Stimulated activated CD8-positive, alpha-beta memory T cell treated with anti-CD3 and anti-CD28 coated beads, Interleukin-4, amount 100 ng/mL, for 4 hours (primary cell): ENCODE measurements around the gene APCDD1L.

ENCODE experiments used
- DNase-seq, 2 donors: peaks; one replicate each; pipeline ENCODE4 v3.0.0-alpha.2; 2020; ENCODE audit warnings: low read depth in 2 of 2, low spot score in 1 of 2

Gene APCDD1L

DNA sequence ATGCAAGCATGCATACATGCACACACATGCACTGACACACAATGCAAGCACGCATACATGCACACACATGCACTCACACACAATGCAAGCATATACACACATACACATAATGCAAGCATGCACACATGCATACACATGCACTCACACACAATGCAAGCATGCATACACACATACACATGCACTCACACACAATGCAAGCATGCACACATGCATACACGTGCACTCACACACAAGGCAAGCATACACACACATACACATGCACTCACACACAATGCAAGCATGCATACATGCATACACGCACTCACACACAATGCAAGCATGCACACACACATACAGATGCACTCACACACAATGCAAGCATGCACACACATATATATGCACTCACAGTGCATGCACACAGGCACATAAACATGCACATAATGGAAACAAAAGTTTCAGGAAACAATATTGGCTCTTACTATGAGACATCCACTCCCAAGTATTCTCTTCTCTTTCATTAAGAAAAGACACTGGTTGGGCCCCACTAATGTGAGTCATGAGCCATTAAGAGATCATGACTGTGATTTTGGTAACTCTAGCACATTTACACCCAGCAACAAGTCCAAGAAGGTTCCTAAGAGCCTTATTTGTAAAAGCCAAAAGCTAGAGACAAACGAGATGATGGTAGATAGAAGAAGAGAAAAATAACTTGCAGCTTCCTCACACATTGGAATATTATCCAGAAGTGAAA, 22.2 kb downstream of the APCDD1L start:
- no peak for DNase-seq

DNA sequence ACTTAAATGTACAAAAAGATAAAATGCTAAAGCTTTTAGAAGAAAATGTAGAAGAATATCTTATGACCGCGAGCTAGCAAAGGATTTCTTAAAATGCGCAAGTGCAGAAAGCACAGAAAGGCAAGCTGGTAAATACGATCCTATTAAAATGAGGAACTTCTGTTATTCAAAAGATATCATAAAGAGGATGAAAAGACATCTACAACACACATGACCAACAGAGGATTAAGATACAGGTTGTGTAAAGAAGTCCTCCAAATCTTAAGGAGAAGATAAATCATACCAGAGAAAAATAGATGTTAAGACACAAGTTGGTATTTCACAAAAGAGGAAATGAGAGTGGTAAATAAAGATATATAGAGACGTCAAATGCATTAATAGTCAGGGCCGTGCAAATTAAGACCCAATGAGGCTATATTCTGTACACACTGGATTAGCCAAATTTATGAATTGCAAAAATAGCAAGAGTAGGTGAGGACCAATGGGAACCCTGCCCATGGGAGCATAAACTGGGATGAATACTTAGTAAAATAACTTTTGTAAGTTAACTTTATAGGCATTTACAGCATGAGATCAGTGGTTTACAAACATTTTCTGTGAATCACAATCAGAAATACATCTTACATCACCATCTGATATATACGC, 23.0 kb downstream of the APCDD1L start:
- no peak for DNase-seq

DNA sequence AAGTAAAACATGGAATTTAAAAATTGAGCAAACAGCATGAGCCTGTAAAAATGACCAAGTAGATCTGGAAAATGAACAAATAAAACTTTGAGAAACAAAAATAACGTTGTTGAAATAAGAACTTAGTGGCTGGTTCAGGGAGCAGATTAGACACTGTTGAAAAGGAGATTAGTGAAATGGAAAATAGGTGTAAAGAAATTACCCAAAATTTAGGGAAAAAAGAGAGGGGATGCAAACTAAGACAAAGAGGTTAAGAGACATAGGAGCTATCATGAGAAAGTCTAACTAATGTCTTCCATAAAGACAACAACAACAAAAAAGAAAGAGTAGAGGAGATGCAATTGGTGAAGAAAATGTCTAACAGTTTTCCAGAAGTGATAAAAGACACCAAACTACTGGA, 29.0 kb downstream of the APCDD1L start:
- no peak for DNase-seq

DNA sequence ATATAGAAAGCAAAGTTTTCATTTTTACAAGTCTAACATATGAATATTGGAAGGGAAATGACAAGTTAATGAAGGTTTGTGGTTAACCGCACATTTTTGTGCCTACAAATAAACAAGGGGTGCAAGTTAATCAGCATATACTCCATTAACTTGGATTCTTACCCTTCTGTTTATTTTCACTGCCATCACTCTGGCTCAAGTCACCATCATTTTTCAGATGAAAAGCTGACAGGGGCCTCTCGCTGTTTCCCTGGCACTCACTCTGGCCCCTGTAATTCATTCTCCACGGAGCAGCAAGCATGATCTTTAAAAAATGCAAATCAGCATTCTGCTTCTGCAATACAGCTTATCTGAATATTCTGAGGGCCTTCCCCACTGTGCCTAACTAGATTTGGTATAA, 29.8 kb downstream of the APCDD1L start:
- DNase-seq, result no peak

DNA sequence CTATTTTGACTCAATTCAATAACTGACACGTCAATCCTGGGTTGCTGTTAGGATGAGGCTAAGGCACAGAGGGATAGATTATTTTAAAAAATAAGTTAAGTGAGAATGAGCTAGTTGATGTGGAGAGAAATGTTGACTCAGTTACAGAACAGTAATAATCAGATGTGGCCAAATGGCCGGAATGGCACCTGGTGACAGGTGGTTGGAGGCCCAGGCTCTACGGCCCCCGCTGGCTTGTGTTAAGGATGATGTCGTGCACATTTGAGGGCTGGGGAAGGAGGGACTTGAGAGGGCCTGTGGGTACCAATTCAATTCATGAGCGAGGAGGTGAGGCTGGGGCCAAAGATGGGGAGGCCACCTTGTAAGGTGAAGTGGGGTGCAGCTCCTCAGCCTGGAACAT, 31.7 kb downstream of the APCDD1L start:
- DNase-seq, result no peak

DNA sequence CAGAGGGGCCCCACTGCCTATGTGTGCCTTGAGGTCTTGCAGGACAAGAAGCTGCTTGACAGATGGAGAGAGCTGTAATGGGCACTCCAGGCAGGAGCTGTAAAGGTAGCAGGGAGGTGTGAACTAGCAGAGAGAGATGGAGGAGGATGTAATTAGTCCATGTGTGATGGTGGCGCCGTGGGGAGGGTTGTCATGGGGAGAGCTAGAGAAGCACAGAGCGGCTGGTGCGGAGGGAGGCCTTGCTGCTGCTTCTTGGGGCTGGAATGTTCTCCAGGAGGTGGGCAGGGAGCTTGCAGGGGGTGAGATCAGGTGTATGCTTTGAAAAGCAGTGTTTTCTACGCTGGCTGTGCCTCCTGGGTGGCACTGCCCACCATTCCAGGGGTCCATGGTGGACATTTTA, 32.1 kb downstream of the APCDD1L start:
- DNase-seq, result no peak

DNA sequence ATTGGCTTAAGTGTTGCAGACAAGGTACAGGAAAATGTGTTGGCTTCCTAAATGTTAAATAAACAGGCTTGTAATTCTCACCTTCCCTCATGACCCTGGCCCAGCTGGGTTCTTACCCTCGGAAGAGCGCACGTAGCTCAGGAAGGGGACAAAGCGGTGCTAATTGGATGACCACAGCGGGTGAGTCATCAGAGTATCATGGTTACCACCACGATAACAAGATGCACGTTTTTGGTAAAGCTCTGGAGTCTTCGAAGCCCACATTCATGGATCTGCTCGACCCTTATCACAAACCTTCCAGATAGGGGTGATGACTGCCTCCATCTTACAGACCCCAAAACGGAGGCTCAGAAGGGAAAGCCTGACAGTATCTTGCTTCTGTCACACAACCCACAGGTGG, 32.8 kb downstream of the APCDD1L start:
- no peak for DNase-seq

DNA sequence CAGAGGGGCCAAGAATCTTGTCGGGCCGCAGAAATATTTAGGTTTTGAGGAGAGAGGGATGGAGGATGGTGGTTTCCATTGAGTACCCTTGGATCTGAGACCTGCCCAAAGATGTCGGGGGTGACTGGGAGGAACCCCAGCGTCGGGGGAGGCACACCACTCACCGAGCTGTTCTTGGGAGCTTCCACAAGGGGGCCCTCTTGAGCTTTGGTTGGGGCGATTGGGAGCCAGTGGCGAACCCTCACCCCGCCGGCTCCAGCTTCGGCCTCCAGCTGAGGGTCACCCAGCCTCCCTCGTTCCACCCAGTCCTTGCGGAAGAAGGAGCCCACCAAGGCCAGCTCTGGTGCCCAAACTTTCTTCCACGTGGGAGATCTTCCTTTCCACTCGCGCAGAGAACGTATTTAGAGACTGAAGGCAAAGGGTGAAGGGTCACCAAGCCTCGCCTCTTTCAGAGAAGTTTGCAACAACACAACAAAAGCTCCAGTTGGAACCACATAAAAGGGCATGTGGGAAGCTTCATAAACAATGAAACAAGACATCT, 33.6 kb downstream of the APCDD1L start:
- no peak for DNase-seq

DNA sequence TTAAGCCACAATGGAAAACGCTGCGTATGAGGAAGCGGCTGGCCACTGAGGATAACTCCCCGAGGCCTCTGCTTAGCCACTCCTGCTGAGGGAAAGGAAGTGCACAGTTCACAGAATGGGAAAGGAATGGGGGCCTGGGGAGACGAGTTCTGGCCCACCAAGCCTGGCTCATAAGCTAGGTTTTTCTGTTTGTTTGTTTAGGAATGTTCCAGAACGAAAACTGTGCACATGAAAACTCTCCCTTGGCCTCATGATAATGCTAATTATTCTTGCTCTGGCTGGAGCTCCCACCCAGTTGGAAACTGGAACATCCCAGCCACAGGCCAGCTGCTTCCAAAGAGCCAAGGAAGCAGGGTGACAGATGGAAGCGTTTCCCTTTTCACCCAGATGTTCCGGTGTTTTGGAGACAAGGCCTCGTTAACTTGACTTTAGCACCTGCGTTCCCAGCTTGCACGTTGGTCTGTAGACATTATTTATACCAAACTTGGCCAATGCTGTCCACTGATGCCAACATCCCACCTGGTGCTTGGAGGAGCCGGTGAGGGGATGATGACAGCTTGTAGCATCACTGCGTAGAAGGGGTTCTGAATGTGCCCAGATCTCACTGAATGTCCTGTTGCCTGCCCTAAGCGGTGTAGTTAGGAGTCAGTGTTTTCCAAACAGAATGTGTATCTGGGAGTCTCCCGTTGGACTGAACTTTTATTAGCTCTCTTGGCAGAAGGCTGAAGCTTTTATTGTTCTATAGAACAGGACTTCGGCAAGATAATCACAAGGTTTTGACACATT, 34.5 kb downstream of the APCDD1L start:
- DNase-seq, result no peak

DNA sequence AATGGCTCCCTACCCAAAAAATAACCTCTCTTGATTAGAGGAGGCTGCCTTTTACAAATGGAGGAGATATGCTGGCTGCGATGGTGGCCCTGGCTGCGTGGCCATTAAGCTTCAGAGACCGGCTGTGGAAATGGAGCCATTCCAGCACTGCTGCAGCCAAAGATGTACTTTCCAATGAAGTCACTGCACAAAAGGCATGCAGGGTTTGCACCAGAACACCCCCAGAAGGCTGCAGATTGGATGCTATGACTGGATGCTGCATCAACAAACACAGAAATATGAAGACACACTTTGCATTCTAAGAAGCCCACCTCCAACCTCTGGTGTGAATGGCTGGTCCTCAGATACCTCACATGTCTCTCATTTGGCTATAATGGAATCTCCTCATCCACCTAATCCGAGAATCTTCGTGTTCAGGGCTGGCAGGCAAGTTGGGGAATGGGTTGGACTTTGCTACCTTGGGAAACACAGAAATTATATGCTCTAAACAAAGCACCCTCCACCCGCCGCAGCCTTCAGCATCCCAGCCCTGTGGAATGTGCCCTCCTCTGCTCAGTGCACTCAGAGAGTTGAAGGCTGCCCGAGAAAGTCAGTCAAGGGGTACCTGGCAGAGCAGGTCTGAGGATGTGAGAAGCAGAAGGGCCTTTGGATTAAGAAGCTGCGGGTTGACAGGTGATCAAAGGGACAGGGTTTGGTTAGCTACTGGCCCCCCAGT, 35.3 kb downstream of the APCDD1L start:
- no peak for DNase-seq

DNA sequence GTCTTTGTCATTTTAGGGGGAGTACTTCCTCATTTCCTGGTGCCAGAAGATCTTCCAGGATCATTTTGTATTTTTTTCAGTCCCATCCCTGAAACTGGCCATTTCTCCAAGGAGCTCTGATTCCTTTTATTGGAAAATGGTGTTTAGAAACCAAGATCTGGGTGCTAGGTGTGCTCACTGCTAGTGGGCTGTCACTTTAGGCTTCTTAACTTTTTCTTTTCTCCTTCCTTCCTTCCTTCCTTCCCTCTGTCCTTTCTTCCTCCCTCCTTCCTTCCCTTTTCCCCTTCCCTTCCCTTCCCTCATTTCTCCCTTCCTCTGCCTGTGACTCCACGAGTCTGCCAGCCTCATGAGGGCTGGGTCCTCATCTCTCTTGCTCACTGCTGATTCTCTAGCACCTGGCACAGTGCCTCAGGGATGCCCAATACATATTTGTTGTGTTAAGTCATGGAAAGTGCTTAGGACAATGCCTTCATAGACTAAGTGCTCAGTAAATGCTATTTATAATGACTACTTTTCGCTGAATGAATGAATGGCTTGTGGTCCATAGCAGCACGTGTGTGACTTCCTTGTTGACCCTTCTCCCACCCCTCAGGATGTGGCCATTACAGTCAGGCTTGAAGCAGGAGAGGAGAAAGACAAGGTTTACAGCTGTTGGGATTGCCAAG, 36.9 kb downstream of the APCDD1L start:
- no peak for DNase-seq

DNA sequence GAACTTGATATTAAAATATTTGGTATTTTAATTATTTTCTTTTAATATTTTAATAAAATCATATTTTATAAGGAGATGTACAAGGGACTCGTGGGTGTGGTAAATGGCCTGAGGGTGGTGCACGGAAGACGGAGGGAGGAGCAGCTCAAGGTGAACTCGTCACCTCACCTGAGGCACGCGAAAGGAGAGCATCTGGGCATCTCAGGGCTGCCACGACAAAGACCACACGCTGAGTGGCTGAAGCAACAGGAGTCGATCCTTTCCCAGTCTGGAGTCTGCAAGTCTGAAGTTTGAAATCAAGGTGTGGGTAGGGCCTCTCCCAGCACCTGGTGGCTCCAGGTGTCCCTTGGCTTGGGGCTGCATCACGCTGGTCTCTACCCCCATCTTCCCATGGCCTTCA, 39.7 kb downstream of the APCDD1L start:
- no peak for DNase-seq

DNA sequence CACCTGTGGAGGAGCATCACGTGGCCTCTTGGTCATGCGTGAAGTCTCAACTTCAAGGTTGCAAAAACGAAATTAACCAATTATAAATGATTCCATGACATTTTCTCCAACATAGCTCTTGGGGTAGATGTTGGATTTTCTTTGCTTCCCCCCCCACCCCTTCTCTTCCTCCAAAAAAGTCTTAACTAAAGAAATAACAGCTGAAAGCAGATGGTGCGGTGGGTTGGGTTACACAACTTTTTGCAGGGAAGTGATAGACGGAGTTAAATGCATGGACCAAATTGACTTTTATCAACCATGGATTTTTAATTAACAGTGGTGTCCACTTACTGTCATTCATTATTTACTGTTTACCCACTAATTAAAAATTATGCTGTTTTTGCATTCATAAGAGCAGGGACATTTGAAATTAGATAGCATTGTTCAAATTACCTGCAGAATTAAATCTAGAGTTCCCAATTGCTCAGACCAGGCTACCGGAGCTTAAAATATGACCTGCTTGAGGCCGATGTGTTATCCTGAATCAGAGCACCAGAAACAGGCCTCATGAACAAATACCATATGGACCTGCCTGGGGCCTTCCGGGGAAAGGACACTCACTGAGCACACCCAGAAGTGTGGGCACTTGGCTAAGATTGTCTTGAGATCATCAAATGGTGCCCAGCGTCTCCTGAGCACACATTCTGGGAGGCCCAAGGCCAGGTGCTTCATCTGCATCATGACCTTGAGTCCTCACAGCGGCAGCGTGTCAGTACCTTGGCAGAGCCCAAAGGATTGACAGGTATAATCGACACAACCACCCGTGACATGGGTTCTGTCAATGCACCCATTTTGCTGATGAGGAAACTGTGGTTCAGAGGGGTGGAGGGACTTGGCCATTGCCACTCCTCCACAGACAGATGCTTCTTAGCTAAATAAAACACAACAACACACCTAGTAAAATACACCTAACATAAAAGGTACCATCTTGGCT, 41.5 kb downstream of the APCDD1L start:
- no peak for DNase-seq

DNA sequence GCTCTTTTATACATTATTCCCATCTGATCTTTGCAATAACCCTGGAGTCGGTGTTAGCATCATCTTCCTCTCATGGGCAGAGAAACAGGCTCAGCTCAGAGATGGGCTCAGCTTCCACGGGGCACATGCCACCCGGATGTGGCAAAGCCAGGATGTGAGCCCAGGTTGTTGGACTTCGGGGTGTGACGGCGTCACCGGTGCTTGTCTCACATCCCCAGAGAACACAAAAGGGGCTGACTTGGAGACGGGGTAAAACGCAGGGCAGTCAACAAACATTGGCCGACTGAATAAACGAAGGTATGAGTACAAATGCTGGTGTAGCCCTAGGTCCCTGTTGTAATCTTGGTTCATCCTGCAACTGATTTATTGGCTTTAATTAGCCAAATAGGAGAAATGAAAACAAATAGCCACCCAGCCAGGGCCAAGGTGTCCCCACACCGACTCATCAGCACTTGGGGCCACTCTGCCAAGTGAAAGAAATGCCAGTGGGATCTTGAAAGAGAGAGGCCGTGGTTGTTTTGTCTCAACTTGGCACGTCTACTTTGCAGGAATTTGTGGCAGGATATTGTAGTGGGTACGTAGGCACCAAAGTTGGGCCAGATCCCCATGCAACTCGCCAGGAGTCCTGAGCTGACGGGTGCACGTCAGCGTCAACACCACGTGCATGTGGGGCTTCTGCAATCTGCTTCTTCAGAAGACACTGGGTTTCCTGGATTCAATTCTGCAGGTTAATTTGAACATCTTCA, 42.8 kb downstream of the APCDD1L start:
- no peak for DNase-seq

DNA sequence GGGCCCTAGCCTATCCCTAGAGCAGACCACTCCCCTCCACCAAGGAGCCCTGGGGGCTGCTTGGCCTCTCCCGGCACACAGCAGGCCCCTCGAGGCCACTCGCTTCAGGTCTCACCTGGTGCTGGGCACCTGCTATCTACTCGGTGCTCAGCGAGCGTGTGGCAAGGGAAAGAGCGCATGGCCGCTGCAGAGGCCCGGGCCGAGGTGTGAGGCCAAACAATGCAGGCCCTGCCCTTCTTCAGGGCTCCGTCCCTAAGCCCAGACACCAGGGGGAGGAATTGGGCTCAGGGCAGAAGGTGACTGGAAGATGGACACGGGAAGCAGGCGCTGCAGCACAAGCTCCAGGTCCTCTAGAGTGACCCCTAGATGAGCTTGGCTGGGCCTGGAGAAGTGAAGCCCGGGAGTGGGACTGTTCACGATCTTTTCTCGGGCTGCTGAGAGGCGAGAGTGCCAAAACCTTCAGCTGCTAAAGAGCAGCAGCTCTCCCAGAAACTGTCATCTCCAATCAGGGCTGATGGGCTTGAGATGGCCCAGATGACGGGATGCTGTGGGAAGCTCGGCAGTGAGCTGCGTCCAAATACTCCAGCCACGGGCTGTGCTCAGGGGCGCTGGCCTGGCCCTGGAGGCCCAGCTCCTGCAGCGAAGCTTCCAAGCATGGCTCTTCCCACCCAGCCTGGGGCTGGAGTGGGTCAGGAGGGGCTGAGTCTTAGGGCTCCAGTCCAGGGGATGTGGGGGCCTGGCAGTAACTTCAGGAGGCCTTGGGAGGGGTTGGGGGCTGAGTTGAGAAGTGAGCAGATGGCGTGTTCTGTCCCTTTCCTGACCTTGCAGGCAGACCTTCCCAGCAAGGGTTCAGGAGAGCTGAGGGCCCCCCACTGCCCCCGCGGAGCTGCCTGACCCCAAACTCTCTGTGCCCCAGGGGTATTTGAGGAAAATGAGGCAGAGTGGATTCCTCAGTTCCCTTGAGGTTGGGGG, 43.7 kb downstream of the APCDD1L start:
- DNase-seq, result no peak

DNA sequence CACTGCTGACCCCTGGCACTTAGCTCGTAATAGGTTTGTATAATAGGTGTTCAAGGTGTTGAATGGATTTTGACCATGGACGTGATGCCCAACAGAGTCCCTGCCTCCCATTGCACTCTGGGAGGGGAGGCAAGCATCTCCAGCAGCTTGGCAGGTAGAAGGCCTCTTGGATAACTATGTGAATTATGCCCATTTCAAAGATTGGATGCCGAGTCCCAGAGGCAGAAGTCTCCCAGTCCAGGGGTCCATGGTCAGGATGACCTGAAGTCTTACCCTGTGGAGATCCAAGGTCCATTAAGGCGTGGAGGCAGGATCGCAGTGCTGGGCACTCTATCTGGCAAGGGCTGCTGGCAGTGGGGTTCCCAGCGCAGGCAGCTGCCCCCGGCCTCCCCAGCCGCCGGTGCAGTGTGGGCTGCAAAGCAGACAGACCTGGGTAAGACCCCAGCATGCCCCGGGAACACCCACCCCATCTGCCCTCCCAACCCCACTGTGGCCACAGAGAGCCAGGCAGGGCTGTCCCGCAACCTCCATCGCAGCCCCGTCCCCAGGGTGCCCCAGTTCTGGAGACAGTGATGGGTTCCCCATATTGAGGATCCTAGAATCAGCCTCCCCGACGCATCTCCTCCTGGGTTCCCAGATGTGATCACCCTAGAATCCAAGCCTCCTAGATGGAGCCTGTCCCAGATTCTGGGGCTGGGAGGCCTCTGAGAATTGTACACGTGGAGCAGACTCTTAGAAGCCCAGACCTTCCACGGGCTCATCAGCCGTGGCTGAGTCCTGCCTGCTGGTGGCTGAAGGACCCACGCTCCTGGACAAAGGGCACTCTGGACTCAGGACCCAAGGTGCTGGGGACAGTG, 44.6 kb downstream of the APCDD1L start:
- no peak for DNase-seq

DNA sequence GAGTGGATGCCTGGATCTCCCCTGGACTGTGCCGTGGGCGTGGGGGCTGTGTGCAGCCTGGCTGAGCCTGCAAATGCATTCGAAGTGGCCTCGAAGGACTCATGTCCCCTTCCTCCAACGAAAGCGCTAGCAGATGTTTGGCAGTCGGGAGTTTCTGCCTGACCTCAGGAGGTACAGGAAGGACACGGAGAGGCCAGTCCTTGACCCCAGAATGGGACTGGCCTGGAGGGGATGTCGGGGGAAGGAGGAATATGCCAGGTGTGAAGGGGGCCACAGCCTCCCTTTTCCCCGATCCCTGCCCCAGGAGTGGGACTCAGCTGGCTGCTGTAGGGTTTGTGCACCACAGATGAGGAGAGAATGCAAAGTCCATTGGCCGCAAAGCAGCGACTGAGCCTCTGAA, 45.6 kb downstream of the APCDD1L start:
- DNase-seq, result no peak
